ENCODE measurements around the gene POU6F1. TPM values are rescaled to one million over a fixed set of nuclear protein-coding genes. Genes with fewer than 3 reads are reported as not detected.

The POU6F1 gene, protein sequence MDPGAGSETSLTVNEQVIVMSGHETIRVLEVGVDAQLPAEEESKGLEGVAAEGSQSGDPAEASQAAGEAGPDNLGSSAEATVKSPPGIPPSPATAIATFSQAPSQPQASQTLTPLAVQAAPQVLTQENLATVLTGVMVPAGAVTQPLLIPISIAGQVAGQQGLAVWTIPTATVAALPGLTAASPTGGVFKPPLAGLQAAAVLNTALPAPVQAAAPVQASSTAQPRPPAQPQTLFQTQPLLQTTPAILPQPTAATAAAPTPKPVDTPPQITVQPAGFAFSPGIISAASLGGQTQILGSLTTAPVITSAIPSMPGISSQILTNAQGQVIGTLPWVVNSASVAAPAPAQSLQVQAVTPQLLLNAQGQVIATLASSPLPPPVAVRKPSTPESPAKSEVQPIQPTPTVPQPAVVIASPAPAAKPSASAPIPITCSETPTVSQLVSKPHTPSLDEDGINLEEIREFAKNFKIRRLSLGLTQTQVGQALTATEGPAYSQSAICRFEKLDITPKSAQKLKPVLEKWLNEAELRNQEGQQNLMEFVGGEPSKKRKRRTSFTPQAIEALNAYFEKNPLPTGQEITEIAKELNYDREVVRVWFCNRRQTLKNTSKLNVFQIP
- total RNA-seq (1 to 10 TPM in 1 of 2 donors, under 1 TPM in 1; 0.33 to 1.8 TPM), polyA plus RNA-seq (1 to 10 TPM; 1.3 to 2.8 TPM)

- H3K4me1 ChIP-seq (ENCODE audit: control insufficient read depth in 4 of 4, insufficient read depth in 4 of 4, low read length in 3 of 4): peaks cover 0 to 16% (median 6%) of the 10 kb centered on the region in 4 donors
- WGBS: 2% methylated on average over 35 of the region's 35 CpGs
- H3K27ac ChIP-seq (ENCODE audit: low read depth in 1 of 2, low read length in 2 of 2): peak within 1 kb of the TSS; percentile 76 to 79
- TF ChIP-seq ZBTB33 (IDR thresholded peaks at IDR 0.05) (no peak), CTCF (IDR thresholded peaks at IDR 0.05; ENCODE audit: low read depth, low read length, missing input control) (peak; percentile 67), RAD21 (IDR thresholded peaks at IDR 0.05) (peak in 1 of 2 donors; percentile 31), TAF1 (conservative IDR thresholded peaks at IDR 0.05) (no peak), FOXA2 (IDR thresholded peaks at IDR 0.05) (no peak)
- TF ChIP-seq, protein P1, sequence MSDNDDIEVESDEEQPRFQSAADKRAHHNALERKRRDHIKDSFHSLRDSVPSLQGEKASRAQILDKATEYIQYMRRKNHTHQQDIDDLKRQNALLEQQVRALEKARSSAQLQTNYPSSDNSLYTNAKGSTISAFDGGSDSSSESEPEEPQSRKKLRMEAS (IDR thresholded peaks at IDR 0.05): peak; percentile 8
- peak within 1 kb of the TSS; percentile 64 to 73 for H3K9ac ChIP-seq (ENCODE audit: low read depth in 1 of 2, low read length in 2 of 2)
- H3K4me3 ChIP-seq (ENCODE audit: low read depth in 1 of 3, low read length in 3 of 3): peak within 1 kb of the TSS; percentile 76 to 98 (median 90)
- no peaks in the 10 kb centered on the region for H3K36me3 ChIP-seq (ENCODE audit: control insufficient read depth in 4 of 4, insufficient read depth in 3 of 4, low read depth in 1 of 4, low read length in 3 of 4)
- no peaks in the 10 kb centered on the region for H3K27me3 ChIP-seq (ENCODE audit: control insufficient read depth in 4 of 4, insufficient read depth in 4 of 4, low read length in 3 of 4)
- H3K9me3 ChIP-seq (ENCODE audit: control insufficient read depth in 4 of 4, low read length in 3 of 4): no peaks in the 10 kb centered on the region
- DNase-seq (ENCODE audit: low spot score): peak; percentile 68
Observed at GRCh38 chr12:51217968-51218606, at the start of gene POU6F1. POU6F1 (minus strand) TSS chr12:51218062; CDS start chr12:51206836, 11,226 bp downstream.

GRCh38 chr12:51265024-51265423, 47.2 kb upstream of the POU6F1 start:
- DNase-seq (ENCODE audit: low spot score): no peak
- Histone ChIP-seq H3K36me3 (ENCODE audit: control insufficient read depth in 4 of 4, insufficient read depth in 3 of 4, low read depth in 1 of 4, low read length in 3 of 4) (no peaks in the 10 kb centered on the region), H3K9ac (ENCODE audit: low read depth in 1 of 2, low read length in 2 of 2) (no peak overlapping the region), H3K9me3 (ENCODE audit: control insufficient read depth in 4 of 4, low read length in 3 of 4) (no peaks in the 10 kb centered on the region), H3K27me3 (ENCODE audit: control insufficient read depth in 4 of 4, insufficient read depth in 4 of 4, low read length in 3 of 4) (no peaks in the 10 kb centered on the region), H3K4me3 (ENCODE audit: low read depth in 1 of 3, low read length in 3 of 3) (no peak overlapping the region), H3K4me1 (ENCODE audit: control insufficient read depth in 4 of 4, insufficient read depth in 4 of 4, low read length in 3 of 4) (peaks cover 0 to 6% (median 4%) of the 10 kb centered on the region in 4 donors), H3K27ac (ENCODE audit: low read depth in 1 of 2, low read length in 2 of 2) (no peak overlapping the region)
- TF ChIP-seq FOXA1 (IDR thresholded peaks at IDR 0.05): no peak
- TF ChIP-seq SP1 (IDR thresholded peaks at IDR 0.05): no peak
- no peak for TF ChIP-seq TAF1 (conservative IDR thresholded peaks at IDR 0.05)
- TF ChIP-seq, protein P2, sequence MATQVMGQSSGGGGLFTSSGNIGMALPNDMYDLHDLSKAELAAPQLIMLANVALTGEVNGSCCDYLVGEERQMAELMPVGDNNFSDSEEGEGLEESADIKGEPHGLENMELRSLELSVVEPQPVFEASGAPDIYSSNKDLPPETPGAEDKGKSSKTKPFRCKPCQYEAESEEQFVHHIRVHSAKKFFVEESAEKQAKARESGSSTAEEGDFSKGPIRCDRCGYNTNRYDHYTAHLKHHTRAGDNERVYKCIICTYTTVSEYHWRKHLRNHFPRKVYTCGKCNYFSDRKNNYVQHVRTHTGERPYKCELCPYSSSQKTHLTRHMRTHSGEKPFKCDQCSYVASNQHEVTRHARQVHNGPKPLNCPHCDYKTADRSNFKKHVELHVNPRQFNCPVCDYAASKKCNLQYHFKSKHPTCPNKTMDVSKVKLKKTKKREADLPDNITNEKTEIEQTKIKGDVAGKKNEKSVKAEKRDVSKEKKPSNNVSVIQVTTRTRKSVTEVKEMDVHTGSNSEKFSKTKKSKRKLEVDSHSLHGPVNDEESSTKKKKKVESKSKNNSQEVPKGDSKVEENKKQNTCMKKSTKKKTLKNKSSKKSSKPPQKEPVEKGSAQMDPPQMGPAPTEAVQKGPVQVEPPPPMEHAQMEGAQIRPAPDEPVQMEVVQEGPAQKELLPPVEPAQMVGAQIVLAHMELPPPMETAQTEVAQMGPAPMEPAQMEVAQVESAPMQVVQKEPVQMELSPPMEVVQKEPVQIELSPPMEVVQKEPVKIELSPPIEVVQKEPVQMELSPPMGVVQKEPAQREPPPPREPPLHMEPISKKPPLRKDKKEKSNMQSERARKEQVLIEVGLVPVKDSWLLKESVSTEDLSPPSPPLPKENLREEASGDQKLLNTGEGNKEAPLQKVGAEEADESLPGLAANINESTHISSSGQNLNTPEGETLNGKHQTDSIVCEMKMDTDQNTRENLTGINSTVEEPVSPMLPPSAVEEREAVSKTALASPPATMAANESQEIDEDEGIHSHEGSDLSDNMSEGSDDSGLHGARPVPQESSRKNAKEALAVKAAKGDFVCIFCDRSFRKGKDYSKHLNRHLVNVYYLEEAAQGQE (IDR thresholded peaks at IDR 0.05): no peak
- TF ChIP-seq EGR1 (IDR thresholded peaks at IDR 0.05; ENCODE audit: low read depth in 2 of 2): no peak
- TF ChIP-seq ZBTB33 (IDR thresholded peaks at IDR 0.05): no peak
- no peak for TF ChIP-seq FOXA2 (IDR thresholded peaks at IDR 0.05)
- TF ChIP-seq HNF4G (IDR thresholded peaks at IDR 0.05): no peak
- no peak for TF ChIP-seq ATF3 (IDR thresholded peaks at IDR 0.05)
- TF ChIP-seq RXRA (IDR thresholded peaks at IDR 0.05): no peak
- no peak for TF ChIP-seq RAD21 (IDR thresholded peaks at IDR 0.05)
- TF ChIP-seq, protein P1 (IDR thresholded peaks at IDR 0.05): no peak
- TF ChIP-seq HNF4A (conservative IDR thresholded peaks at IDR 0.05): no peak
- no peak for TF ChIP-seq GABPA (IDR thresholded peaks at IDR 0.05 in 1 of 2, conservative IDR thresholded peaks at IDR 0.05 in 1 of 2)
